Stimulated activated naive CD8-positive, alpha-beta T cell treated with anti-CD3 and anti-CD28 coated beads, Interleukin-15, Interleukin-2, amounts not matched to agents 100 ng/mL and 50 ng/mL, for 24 hours (primary cell): ENCODE data around the gene ADAMTS2.
"Not testable (repeated sequence)": the region's sequence is repeated elsewhere in the genome, so short reads cannot be mapped to it uniquely, and the experiment has no call there.

ENCODE experiments used
- H3K27ac Mint-ChIP-seq: one replicate; pipeline ENCODE4 v1.8.0; 2021; ENCODE audit warnings: mild to moderate bottlenecking, mixed read lengths
- H3K27me3 Mint-ChIP-seq: one replicate; pipeline ENCODE4 v1.8.0; 2021; ENCODE audit warnings: mixed read lengths
- H3K36me3 Mint-ChIP-seq: one replicate; pipeline ENCODE4 v1.8.0; 2021; ENCODE audit warnings: low read depth, mixed read lengths
- H3K4me1 Mint-ChIP-seq: one replicate; pipeline ENCODE4 v1.8.0; 2021; ENCODE audit warnings: low read depth, mixed read lengths
- H3K4me3 Mint-ChIP-seq: one replicate; pipeline ENCODE4 v1.8.0; 2021; ENCODE audit warnings: mild to moderate bottlenecking, mixed read lengths
- H3K9me3 Mint-ChIP-seq: one replicate; pipeline ENCODE4 v1.8.0; 2021; ENCODE audit warnings: mixed read lengths

ADAMTS2 gene

DNA sequence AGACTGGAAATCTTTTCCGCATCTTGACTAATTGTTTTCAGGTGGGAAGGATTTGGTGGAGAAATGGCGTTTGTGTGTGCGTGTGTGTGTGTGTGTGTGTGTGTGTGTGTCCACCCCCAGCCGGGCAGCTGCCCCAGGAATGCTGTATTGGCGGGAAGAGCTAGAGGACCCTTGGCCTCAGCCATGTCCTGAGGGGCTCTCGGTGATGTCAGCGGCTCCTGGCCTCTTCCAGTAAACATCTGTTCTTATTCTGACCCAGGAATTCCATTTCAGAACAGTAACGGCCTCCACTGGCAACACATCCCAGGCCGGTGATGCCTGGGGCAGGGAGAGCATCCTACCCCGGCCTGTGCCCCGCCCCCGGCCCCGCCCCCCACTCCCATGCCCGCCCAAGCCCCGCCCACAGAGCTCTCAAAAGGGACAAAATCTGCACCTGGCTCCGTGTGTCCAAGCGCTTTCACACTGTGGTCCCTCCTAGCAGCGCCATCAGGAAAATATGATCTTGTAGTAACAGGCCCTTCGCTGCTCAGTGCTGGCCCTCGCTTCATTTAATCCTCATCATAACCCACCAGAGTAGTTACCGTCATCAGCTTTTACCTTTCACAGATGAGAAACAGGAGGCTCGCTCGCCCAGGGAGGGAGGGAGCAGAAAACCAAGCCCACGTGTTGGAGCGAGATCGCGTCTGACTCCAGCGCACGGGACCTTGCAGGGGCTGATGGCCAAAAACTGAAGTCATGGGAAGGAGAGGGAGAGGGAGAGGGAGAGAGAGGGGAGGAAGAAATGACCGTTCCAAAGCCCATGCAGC is 18.9 kb downstream of the ADAMTS2 start:
- Mint-ChIP-seq H3K4me1 (no peaks in the 10 kb centered on the region), H3K27me3 (peaks cover 9% of the 10 kb centered on the region), H3K36me3 (no peaks in the 10 kb centered on the region), H3K27ac (no peak overlapping the region), H3K9me3 (no peaks in the 10 kb centered on the region), H3K4me3 (no peak overlapping the region)

DNA sequence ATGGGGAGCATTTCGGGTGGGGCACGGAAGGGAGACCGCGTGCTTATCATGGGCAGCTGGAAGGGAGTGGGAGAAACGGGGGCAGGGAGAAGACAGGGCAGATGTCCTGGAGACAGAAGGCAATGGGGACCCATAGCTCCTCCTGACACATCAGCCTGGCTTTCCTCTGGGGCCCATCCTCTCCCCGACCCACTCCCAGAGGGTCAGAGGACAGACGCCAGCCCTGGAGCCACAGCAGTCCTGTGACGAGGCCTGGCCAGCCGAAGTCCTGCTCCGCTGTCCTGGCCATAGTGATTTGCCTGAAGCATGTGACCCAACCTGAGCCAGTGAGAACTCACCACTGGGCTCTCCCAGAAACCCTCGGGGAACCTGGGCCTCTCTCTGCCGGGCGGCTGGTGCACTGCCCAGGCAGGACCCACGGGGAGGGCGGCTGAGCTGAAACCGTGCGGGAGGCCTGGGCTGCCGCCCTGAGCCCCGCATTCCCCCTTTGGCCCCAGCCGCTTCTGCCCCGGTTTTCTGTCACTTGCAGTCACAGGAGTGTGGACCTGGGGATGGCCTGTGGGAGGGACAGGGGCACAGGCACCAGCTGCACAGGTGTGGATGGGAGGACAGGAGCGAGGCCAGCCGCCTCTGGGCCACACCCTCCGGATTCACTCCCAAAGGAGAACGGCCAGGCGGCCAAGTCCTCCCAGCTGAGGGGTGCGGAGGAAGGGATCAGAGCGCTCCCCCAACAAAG is 19.8 kb downstream of the ADAMTS2 start:
- Mint-ChIP-seq H3K4me1 (no peaks in the 10 kb centered on the region), H3K4me3 (no peak overlapping the region), H3K27me3 (peaks cover 7% of the 10 kb centered on the region), H3K36me3 (no peaks in the 10 kb centered on the region), H3K27ac (no peak overlapping the region), H3K9me3 (no peaks in the 10 kb centered on the region)

DNA sequence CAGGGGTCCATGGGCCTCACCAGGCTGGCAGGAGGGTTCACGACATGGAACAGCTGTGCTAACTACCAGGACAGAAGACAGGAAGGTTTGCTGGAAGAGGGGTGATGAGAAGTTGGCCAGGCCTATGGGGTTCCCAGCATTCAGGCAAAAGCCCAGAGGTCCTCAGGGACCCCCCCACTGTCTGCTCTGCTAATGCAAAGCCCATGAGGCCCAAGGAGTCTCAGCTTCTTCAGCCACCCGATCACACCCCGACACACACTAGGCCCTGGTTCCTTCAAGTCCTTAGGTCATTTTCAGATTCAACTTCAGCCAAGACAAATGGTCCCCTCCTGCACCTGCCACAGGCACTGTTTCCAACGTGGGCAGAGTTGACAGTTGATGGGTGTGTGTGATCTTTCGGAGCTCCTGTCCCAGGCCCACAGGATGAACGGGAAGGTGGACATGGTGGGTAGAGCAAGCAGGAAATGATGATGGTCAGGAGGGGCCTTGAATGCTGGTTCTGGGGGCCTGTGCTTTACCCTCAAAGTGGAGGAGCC is 20.4 kb downstream of the ADAMTS2 start:
- Mint-ChIP-seq H3K9me3 (no peaks in the 10 kb centered on the region), H3K27me3 (peaks cover 4% of the 10 kb centered on the region), H3K4me3 (no peak overlapping the region), H3K4me1 (no peaks in the 10 kb centered on the region), H3K36me3 (no peaks in the 10 kb centered on the region), H3K27ac (no peak overlapping the region)

DNA sequence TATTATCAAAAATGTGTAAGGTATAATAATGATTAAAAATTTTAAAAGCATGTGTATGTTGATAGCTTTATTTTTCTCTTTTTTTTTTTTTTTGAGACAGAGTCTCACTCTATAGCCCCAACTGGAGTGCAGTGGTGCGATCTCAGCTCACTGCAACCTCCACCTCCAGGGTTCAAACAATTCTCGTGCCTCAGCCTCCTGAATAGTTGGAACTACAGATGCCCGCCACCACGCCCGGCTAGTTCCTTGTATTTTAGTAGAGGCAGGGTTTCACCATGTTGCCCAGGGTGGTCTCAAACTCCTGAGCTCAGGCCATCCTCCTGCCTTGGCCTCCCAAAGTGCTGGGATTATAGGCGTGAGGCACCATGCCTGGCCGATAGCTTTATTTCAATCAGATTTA is 20.9 kb downstream of the ADAMTS2 start:
- not testable (repeated sequence) for H3K9me3 Mint-ChIP-seq, H3K4me1 Mint-ChIP-seq, H3K27ac Mint-ChIP-seq, H3K4me3 Mint-ChIP-seq, H3K27me3 Mint-ChIP-seq, H3K36me3 Mint-ChIP-seq

DNA sequence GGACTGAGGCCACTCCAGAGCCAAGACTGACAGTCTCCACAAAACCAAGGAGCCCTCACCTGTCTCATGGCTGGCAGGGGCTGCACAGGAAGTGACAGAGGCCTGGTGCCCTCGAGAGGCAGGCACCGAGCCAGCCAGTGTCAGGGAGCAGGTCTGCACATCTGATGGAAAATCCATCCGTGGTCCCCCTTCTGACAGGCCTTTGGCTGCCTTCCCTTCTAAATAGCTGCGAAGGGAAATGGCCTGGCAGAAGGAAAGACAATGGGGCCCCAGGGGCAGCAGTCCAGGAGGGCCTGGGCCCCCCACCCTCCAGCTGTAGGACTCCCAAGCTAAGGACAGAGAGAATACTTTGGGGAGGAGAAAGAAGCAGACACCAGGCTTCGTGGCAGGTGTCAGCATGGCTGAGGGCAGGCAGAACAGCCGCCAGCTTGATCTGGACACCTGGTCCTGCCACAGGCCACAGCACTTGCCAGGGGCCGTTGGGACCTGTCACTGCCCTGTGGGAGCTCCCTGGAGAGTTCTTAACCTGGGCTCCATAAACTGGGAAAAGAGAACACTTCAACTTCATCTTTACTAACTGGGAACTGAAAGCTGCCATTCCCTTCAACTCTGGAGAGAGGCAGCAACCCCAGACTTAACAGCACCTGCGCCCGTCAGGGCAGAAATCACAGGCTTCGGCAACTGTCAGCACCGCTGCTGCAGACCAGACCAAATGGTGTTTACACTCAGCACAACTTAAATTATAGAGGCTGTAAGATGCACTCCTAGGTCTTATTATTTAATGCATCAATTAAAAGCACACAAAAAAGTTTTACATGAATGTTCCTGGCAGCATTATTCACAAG is 22.0 kb downstream of the ADAMTS2 start:
- no peak overlapping the region for H3K4me3 Mint-ChIP-seq
- H3K27me3 Mint-ChIP-seq = peaks cover 4% of the 10 kb centered on the region

DNA sequence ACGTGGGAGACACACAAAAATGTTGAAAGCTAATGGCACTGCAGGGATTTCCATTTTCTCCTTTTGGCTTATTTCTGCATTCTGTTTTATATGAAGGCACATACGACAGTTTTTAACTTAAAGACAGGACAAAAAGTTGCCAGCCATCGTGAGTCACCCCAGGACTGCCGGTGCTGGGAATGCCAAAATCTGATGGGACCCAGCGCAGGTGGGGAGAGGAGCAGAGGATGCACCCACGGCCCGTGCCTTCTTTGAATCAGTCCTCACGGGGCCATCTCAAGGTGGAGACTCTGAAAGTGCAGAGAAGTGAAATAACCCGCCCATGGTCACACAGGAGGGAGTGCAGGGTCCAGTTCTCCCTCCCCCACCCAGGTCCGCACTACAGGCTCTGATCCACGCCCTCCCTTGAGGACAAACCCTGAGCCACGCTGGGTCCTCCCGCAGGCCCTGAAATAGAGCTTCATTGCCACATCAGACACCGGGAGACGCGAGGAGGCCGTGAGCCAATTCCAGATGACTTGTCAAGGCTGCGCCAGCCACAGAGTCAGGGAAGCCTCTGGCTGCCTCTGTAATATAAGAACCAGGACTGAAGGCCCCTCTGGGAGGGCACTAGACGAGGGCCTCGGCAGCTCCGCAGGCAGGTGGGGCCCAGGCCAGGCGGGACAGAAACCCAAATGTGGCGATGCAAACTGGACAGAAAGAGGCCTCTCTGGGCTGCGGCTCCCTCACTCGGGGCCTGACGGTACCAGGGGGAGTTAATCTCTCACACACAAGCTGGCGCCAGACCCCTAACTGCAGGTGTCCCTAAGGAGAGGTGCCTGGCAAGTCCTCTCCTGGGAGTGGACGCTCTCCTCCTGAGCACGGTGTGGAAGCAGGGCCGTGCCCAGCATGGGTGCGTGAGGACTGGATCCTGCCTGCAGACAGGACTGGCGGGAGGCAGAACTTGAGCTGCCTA is 22.9 kb downstream of the ADAMTS2 start:
- H3K36me3 Mint-ChIP-seq = no peaks in the 10 kb centered on the region
- no peak overlapping the region for H3K4me3 Mint-ChIP-seq
- no peaks in the 10 kb centered on the region for H3K9me3 Mint-ChIP-seq
- H3K4me1 Mint-ChIP-seq = no peaks in the 10 kb centered on the region
- H3K27me3 Mint-ChIP-seq = no peaks in the 10 kb centered on the region
- H3K27ac Mint-ChIP-seq = no peak overlapping the region

More for the DNA sequence above, 22.0 kb downstream of the ADAMTS2 start:
- no peak overlapping the region for H3K27ac Mint-ChIP-seq
- H3K36me3 Mint-ChIP-seq = no peaks in the 10 kb centered on the region
- H3K4me1 Mint-ChIP-seq = no peaks in the 10 kb centered on the region
- no peaks in the 10 kb centered on the region for H3K9me3 Mint-ChIP-seq

DNA sequence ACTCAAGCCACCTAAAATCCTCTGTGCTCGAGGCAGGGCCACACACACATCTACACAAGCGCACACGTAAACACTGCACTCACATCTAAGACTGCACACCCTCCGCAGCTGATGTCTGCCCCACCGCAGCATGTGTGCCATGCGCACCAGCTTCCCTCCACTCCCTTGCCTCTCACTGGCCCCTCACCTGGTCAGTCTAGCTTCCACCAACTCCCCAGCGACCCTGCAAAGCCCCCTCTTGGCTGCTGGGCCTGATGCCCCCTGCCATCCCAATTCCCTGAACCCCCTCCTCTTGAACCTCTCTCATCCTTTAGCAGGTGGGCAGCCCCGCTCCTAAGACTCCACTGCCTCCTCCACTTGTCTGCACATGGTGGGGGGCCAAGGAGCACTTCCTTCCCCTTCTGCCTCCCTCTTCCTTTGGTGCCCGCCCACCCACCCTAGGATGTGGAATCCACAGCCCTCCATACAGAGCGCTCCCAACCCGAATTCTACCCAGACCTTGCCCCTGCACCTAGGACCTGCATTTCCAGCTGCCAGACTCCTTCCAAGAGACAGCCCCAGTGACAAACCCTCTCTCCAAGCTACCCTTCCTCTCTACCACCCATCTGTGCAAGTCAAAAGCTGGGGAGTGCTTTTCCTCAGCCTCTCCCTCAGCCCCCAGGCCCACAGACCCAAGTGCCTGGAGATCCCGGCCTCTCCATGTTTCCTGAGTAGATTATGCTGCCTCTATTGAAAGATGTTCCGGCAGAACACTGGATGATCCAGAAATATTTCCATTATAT is 23.9 kb downstream of the ADAMTS2 start:
- no peak overlapping the region for H3K4me3 Mint-ChIP-seq

DNA sequence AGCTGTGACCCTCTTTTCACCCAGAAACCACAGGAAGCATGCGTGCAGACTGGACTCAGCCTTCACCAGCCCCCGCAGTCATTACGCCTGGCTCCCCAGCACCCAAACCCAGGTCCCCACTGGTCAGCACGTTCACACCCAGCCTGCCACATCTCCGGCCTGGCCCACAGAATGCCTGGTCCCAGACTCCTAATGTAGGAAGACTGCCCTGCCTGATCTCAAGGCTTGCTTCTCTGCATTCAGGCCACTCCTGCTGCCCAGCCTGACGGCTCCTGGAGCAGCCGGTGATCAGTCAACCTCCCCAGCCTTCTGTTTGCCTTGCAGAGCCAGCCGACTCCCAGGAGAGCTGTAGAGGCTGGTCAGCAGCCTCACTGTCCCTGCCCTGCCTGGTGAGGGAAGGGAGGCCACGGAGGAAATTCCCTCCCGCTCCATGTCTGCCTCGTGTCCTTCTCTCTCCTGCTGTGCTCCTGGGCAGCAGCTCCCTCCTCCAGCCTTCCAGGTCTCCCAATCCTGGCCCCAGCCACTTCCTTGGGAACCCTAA is 25.4 kb downstream of the ADAMTS2 start:
- Mint-ChIP-seq H3K27me3 (no peaks in the 10 kb centered on the region), H3K4me3 (no peak overlapping the region), H3K9me3 (no peaks in the 10 kb centered on the region), H3K36me3 (no peaks in the 10 kb centered on the region), H3K4me1 (no peaks in the 10 kb centered on the region), H3K27ac (no peak overlapping the region)

More for the DNA sequence above, 23.9 kb downstream of the ADAMTS2 start:
- no peaks in the 10 kb centered on the region for H3K36me3 Mint-ChIP-seq
- H3K27ac Mint-ChIP-seq = no peak overlapping the region
- no peaks in the 10 kb centered on the region for H3K27me3 Mint-ChIP-seq
- H3K4me1 Mint-ChIP-seq = no peaks in the 10 kb centered on the region
- no peaks in the 10 kb centered on the region for H3K9me3 Mint-ChIP-seq

DNA sequence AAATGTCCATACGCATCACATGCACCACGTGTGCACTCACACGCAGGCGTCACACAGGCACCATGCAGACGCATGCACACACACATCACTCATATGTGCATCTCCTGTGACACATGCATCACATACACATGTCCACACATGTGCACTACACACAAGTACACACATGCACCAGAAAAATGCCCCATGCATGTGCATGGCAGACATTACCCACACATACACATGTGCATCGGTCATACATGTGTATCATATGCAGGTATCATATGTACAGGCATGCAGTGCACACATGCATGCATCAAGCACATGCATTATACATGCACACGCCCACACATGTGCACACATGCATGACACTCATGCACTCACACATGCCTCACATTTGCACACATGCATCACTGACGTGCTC is 26.1 kb downstream of the ADAMTS2 start:
- Mint-ChIP-seq H3K27me3 (no peaks in the 10 kb centered on the region), H3K36me3 (no peaks in the 10 kb centered on the region), H3K27ac (no peak overlapping the region), H3K4me3 (no peak overlapping the region), H3K9me3 (no peaks in the 10 kb centered on the region), H3K4me1 (no peaks in the 10 kb centered on the region)

DNA sequence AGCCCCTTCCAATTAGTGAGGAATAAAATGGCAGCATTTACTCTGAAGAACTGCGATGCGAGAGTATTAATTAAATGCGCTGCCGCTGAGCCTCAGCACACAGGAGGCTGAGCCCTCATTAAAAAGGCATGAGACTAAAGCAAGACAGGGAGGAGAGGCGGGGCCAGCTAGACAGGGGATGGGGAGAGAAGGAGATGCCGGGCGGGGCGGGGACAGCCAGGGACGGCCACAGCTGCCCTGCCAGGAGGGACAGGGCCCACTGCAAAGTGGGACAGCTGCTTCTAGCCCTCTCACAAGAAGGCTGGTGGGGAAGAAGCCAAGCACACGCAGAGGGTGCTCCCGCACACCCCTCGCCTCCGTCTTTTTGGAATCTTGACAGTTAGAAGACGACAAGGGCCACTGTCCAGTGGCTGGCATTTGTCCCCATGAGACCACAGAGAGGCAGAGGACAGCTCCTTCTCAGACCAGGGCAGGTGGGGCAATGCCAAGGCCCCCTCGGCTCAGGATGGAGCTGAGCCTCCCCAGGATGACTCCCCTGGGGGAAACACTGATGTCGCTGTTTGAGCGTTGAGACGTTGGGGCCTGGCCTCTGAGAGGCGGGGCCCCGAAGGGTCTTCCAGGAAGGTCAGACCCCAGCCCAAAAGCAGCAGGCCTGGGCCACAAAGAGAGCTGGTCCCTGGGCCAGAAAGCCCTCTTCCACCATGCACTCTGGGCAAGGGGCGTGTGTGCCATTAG is 26.9 kb downstream of the ADAMTS2 start:
- Mint-ChIP-seq H3K36me3 (no peaks in the 10 kb centered on the region), H3K4me3 (no peak overlapping the region), H3K4me1 (no peaks in the 10 kb centered on the region), H3K9me3 (no peaks in the 10 kb centered on the region), H3K27ac (no peak overlapping the region), H3K27me3 (no peaks in the 10 kb centered on the region)

DNA sequence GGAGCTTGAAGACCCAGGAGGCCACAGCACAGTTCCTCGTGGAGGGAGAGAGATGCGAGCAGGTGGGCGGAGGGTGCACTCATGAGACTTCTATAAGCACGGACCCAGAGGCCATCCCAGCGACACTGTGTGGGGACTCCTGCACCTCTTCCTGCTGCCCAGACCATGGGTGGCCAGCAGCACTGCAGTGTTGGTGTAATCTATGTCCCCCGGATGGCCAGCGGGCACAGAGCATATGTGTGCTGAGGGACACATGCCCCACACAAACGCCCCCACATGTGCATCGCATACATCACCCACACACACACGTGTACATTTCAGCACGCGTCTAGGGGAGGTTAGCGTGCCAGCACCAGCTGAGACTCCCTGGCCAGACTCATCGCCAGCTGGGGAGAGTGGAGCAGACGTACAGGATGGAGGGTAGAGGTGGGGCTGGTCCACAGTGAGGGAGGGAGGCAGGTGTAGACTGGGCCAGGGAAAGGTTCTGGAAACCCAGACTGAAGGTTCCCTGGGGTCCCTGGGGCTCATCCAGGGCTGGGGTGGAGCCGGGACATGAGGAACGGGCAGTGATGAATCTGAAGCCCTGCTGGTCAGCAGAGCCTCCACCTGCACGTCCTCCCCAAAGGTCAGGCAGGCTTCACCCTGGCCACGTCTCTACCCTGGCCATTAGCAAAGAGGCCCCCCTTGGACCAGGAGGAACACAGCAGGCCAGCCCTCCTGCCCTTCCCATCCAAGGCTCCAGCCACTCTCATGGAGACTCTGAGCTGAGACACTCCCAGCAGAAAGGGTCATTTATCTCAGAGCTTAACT is 27.6 kb downstream of the ADAMTS2 start:
- Mint-ChIP-seq H3K27ac (no peak overlapping the region), H3K9me3 (no peaks in the 10 kb centered on the region), H3K27me3 (no peaks in the 10 kb centered on the region), H3K4me3 (no peak overlapping the region), H3K4me1 (no peaks in the 10 kb centered on the region), H3K36me3 (no peaks in the 10 kb centered on the region)

DNA sequence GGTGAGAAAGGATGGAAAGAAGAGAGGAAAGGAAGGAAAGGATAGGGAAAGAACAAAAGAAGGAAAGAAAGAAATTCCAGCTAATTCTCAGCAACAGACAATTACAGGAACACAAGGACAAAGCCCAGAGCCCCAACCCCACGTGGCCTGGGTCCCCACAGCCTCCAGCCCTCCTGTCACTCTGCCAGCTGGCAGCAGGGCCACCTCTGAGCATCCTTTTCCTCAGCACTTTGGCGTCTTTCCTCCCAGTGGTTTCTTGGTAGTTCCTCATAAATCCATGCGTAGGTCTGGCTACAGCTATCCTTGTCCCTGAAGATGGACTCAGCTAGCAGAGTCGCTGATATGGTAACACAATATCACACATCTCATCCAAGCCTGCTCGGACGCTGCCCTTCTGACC is 28.3 kb downstream of the ADAMTS2 start:
- H3K4me1 Mint-ChIP-seq = no peaks in the 10 kb centered on the region
- H3K27me3 Mint-ChIP-seq = no peaks in the 10 kb centered on the region
- no peaks in the 10 kb centered on the region for H3K36me3 Mint-ChIP-seq
- no peak overlapping the region for H3K4me3 Mint-ChIP-seq
- no peaks in the 10 kb centered on the region for H3K9me3 Mint-ChIP-seq
- no peak overlapping the region for H3K27ac Mint-ChIP-seq
